A549 (cell line): ENCODE measurements around the gene ABCC3. TPM values are rescaled to one million over a fixed set of nuclear protein-coding genes. Genes with fewer than 3 reads are reported as not detected.

Experiments used
- ATAC-seq, 2 experiments: fragments of 200-7000 bp in 1 of 2; fragments of >200 bp in 1 of 2; cut with Nextera tagmentation in 1 of 2; cut with Tn5 transposase in 1 of 2; 3 replicates each; pipeline versions ENCODE4 v1.8.0 to v1.9.1; 2018 to 2020; ENCODE audit warnings: mild to moderate bottlenecking in 1 of 2, moderate library complexity in 1 of 2
- CTCF ChIA-PET: fragments of 300-600 bp; sonication (Branson Sonifier 250); formaldehyde crosslinking; extraction: SDS; loops from one replicate; lab custom pipeline; 2021; ENCODE audit warnings: antibody characterized with exemption, inconsistent platforms; lab: Yijun Ruan, JAX
- POLR2A ChIA-PET: fragments of 350-600 bp; formaldehyde crosslinking; extraction: SDS; loops from one replicate; lab custom pipeline; 2021; ENCODE audit warnings: antibody characterized with exemption, inconsistent platforms; lab: Yijun Ruan, JAX
- DNase-seq, 2 experiments: peaks; one replicate each; pipeline versions ENCODE4 v3.0.0 to v3.0.0-alpha.2; 2011 to 2016; ENCODE audit warnings: low read depth in 1 of 2, low spot score in 1 of 2
- FAIRE-seq: peaks from 2 replicates; lab custom pipeline; 2011; peaks lifted over from hg19 to GRCh38; lab: Jason Lieb, UNC
- H3K27ac ChIP-seq, 2 experiments: fragments of >200 bp; sonication (Bioruptor Twin); formaldehyde crosslinking; 3 replicates each; pipeline ENCODE4 v1.5.1; 2016 to 2017
- H3K4me1 ChIP-seq: fragments of >200 bp; sonication (Bioruptor Twin); formaldehyde crosslinking; 3 replicates; pipeline ENCODE4 v1.6.1; 2016
- H3K4me2 ChIP-seq: fragments of >200 bp; sonication (Bioruptor Twin); formaldehyde crosslinking; 3 replicates; pipeline ENCODE4 v1.6.1; 2016
- H3K4me3 ChIP-seq: fragments of >200 bp; sonication (Bioruptor Twin); formaldehyde crosslinking; 3 replicates; pipeline ENCODE4 v1.5.1; 2016
- H3K9me3 ChIP-seq: fragments of >200 bp; sonication (Bioruptor Twin); formaldehyde crosslinking; 3 replicates; pipeline ENCODE4 v1.6.1; 2016
- BHLHE40 ChIP-seq: IDR thresholded peaks from 2 replicates; pipeline ENCODE4 v1.6.1; 2012; ENCODE audit warnings: low read depth, low read length, inconsistent platforms
- CEBPB ChIP-seq, 2 experiments: fragments of >200 bp in 1 of 2; sonication (Bioruptor Twin) in 1 of 2; formaldehyde crosslinking in 1 of 2; IDR thresholded peaks; 2 replicates each; pipeline ENCODE4 v1.6.1; 2012 to 2016
- CHD2 ChIP-seq: fragments of 150-350 bp; IDR thresholded peaks from 2 replicates; pipeline ENCODE4 v1.6.1; 2014; ENCODE audit warnings: low read length; ENCODE audit not compliant: partially characterized antibody
- EP300 ChIP-seq, 2 experiments: fragments of >200 bp; sonication (Bioruptor Twin); formaldehyde crosslinking; IDR thresholded peaks; 2 replicates in 1 of 2; 3 replicates in 1 of 2; pipeline ENCODE4 v1.6.1; 2016 to 2017
- FOSB ChIP-seq: fragments of 250-450 bp; sonication (Bioruptor Pico); IDR thresholded peaks from 2 replicates; pipeline ENCODE4 v1.5.0; 2020; ENCODE audit warnings: mild to moderate bottlenecking, moderate library complexity
- FOSL2 ChIP-seq, 2 experiments: fragments of 450-650 bp in 1 of 2; fragments of >200 bp in 1 of 2; sonication (Bioruptor Twin) in 1 of 2; formaldehyde crosslinking; IDR thresholded peaks; 2 replicates each; pipeline versions ENCODE4 v1.5.0 to v1.6.1; 2016 to 2020; ENCODE audit warnings: mild to moderate bottlenecking in 1 of 2, moderate library complexity in 1 of 2
- HOXA7 ChIP-seq: fragments of 250-450 bp; sonication (Bioruptor Pico); IDR thresholded peaks from 2 replicates; pipeline ENCODE4 v1.5.0; 2020; ENCODE audit warnings: mild to moderate bottlenecking, moderate library complexity
- HOXB13 ChIP-seq: fragments of 250-450 bp; sonication (Bioruptor Pico); IDR thresholded peaks from 2 replicates; pipeline ENCODE4 v1.5.0; 2020; ENCODE audit warnings: low read depth, mild to moderate bottlenecking, moderate library complexity
- HOXB5 ChIP-seq: fragments of 250-450 bp; sonication (Bioruptor Pico); IDR thresholded peaks from 2 replicates; pipeline ENCODE4 v1.5.0; 2020; ENCODE audit warnings: mild to moderate bottlenecking, moderate library complexity
- JUNB ChIP-seq: fragments of >200 bp; sonication (Bioruptor Twin); formaldehyde crosslinking; IDR thresholded peaks from 2 replicates; pipeline ENCODE4 v1.6.1; 2016
- MAFK ChIP-seq: fragments of 450-650 bp; IDR thresholded peaks from 2 replicates; pipeline ENCODE4 v1.6.1; 2014; ENCODE audit not compliant: partially characterized antibody
- POLR2AphosphoS2 ChIP-seq: conservative IDR thresholded peaks from 2 replicates; pipeline ENCODE4 v1.6.1; 2012; ENCODE audit warnings: low read length, improper control_type of control experiment, inconsistent platforms
- RARB ChIP-seq: fragments of 250-450 bp; sonication (Bioruptor Pico); IDR thresholded peaks from 2 replicates; pipeline ENCODE4 v1.8.0; 2021; ENCODE audit warnings: mild to moderate bottlenecking, moderate library complexity
- RCOR1 ChIP-seq: fragments of 150-350 bp; IDR thresholded peaks from 2 replicates; pipeline ENCODE4 v1.6.1; 2014; ENCODE audit warnings: antibody characterized with exemption, low read length, low read depth
- TFCP2L1 ChIP-seq: fragments of 250-450 bp; sonication (Bioruptor Pico); IDR thresholded peaks from 2 replicates; pipeline ENCODE4 v1.5.0; 2021; ENCODE audit warnings: mild to moderate bottlenecking
- TP53 ChIP-seq: fragments of 250-450 bp; sonication (Bioruptor Pico); IDR thresholded peaks from 2 replicates; pipeline ENCODE4 v1.5.0; 2021; ENCODE audit warnings: mild to moderate bottlenecking, moderate library complexity
- ZFP36 ChIP-seq: fragments of 450-650 bp; IDR thresholded peaks from 2 replicates; pipeline ENCODE4 v1.6.1; 2014; ENCODE audit warnings: borderline replicate concordance; ENCODE audit not compliant: partially characterized antibody
- WGBS: methylation state at CpG from one replicate; pipeline ENCODE4 v1.1.6; 2017; ENCODE audit errors: missing lambda C conversion rate; 5-methylcytosine and 5-hydroxymethylcytosine counted together
- polyA plus RNA-seq, 4 experiments: library from polyadenylated mRNA; depleted of rRNA in 3 of 4; stranded (reverse); fragments of >200 nt; fragmentation: RNase III in 1 of 4; extraction: RNeasy Plus Mini Kit Qiagen cat#74134 plus additional on column Dnase treatment in 1 of 4; gene quantifications; 2 replicates in 3 of 4; 3 replicates in 1 of 4; pipeline ENCODE4 v1.2.3, GENCODE V29; 2011 to 2017
- TF ChIP-seq, protein P1 (sequence below): fragments of >200 bp; sonication (Bioruptor Twin); formaldehyde crosslinking; IDR thresholded peaks from 3 replicates; pipeline ENCODE4 v1.6.1; 2016
- TF ChIP-seq, protein P2 (sequence below): fragments of >200 bp; sonication (Bioruptor Twin); formaldehyde crosslinking; IDR thresholded peaks from 2 replicates; pipeline ENCODE4 v1.6.1; 2016
- TF ChIP-seq, protein P3 (sequence below): fragments of 250-450 bp; sonication (Bioruptor Pico); IDR thresholded peaks from 2 replicates; pipeline ENCODE4 v1.5.0; 2020; ENCODE audit warnings: low read depth, mild to moderate bottlenecking, moderate library complexity
- TF ChIP-seq, protein P4 (sequence below): fragments of 250-450 bp; sonication (Bioruptor Pico); IDR thresholded peaks from 2 replicates; pipeline ENCODE4 v1.5.0; 2021; ENCODE audit warnings: mild to moderate bottlenecking, moderate library complexity, borderline replicate concordance

The ABCC3 gene
- polyA plus RNA-seq, 2 of the 4 experiments (the other 2 are of a cell fraction): 248 to 342 TPM

DNA sequence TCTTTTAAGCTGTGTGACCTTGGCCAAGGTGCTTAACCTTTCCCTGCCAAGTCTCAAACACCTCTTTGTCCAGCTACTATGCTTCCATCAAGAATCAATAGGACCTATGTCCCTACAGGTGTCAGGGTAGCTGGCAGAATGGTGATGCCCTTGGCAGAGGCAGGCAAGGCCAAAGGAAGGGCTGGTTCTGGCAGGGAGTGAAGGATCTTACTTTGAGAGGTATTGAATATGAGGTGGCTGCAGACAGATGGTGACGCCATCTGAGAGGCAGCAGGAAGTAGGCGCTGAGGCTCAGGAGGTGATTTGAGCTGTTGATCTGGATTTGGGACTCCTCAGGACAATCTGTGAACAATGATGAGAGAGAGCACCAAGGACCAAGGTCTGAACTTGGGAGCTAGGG is 12.5 kb downstream of the ABCC3 start:
- H3K27ac ChIP-seq: peak overlapping the region; percentile 51 to 99; a peak in 5 of 6 replicates
- peaks cover 93% of the 10 kb centered on the region for H3K4me1 ChIP-seq
- DNase-seq (no peak), ATAC-seq (peak; percentile 9 to 20; a peak in 3 of 6 replicates), FAIRE-seq (peak; percentile 65)
- ChIA-PET CTCF (interaction anchor here (0.8 to 48.0 kb wide), 7 partner anchors 9 to 97 kb away, joined by 3 to 2097 read pairs (median 7); partner anchors contain the start of gene ANKRD40), POLR2A (interaction anchor here (0.9 to 10.0 kb wide), 4 partner anchors 9 to 49 kb away, joined by 3 to 85 read pairs (median 8); no protein-coding TSS in a partner anchor)
- H3K9me3 ChIP-seq: no peaks in the 10 kb centered on the region
- TF ChIP-seq, protein P1, sequence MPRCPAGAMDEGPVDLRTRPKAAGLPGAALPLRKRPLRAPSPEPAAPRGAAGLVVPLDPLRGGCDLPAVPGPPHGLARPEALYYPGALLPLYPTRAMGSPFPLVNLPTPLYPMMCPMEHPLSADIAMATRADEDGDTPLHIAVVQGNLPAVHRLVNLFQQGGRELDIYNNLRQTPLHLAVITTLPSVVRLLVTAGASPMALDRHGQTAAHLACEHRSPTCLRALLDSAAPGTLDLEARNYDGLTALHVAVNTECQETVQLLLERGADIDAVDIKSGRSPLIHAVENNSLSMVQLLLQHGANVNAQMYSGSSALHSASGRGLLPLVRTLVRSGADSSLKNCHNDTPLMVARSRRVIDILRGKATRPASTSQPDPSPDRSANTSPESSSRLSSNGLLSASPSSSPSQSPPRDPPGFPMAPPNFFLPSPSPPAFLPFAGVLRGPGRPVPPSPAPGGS: no peak
- TF ChIP-seq TP53 (CRISPR knock-in tag): 0 out of 2 replicates have a peak, but pooled peaks have one; percentile 69
- TF ChIP-seq BHLHE40: no peak
- no peak; the same call in 1 of the 2 replicates for TF ChIP-seq POLR2AphosphoS2
- TF ChIP-seq RARB (CRISPR knock-in tag): 0 out of 2 replicates have a peak, but pooled peaks have one; percentile 18
- no peak for TF ChIP-seq HOXB5
- no peak for TF ChIP-seq FOSL2 (IDR thresholded peaks at IDR 0.05)
- TF ChIP-seq FOSL2 (CRISPR knock-in tag; IDR thresholded peaks at IDR 0.05): no peak
- TF ChIP-seq, protein P2, sequence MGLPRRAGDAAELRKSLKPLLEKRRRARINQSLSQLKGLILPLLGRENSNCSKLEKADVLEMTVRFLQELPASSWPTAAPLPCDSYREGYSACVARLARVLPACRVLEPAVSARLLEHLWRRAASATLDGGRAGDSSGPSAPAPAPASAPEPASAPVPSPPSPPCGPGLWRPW: no peak
- TF ChIP-seq HOXB13 (CRISPR knock-in tag): no peak
- WGBS: 96% methylated on average over 2 of the region's 2 CpGs
- no peak overlapping the region for H3K4me3 ChIP-seq
- no peak overlapping the region for H3K4me2 ChIP-seq

DNA sequence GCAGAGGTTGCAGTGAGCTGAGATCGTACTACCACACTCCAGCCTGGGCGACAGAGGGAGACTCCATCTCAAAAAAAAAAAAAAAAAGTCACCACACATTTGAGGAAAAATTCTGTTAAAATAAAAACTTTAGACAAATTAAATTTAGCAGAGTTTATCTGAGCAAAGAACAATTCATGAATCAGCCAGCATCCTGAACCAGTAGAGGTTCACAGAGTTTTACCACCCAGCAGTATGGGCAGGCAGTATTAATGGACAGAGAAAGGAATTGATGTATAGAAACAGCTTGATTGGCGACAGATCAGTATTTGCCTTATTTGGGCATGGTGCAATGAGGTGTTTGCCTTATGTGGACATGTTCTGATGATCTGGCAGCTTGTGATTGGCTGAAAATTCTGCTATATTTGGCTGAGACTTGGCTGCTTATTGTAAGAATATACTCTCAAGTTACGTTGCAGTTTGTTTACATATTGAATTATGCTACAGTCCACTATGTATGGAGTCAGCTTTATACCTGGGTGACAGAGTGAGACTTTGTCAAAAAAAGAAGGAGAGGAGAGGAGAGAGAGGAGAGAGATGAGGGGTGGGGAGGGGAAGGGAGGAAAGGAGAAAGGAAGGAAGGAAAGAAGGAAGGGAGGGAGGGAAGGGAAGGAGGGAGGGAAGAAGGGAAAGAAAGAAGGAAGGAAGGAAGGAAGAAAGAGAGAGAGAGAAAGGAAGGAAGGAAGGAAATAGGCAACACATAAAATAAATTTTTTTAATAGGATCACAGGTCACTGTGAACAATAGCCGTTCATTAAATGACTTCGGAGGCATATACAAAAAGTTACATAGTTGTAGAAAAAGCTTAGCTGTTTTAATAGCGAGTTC is 14.6 kb downstream of the ABCC3 start:
- Histone ChIP-seq H3K4me1 (peaks cover 95% of the 10 kb centered on the region), H3K9me3 (no peaks in the 10 kb centered on the region), H3K4me3 (no peak overlapping the region), H3K4me2 (peak overlapping the region; percentile 11), H3K27ac (peak overlapping the region; percentile 51 to 99)
- DNase-seq (peak in 1 of 2 experiments; percentile 90), FAIRE-seq (peak; percentile 98), ATAC-seq (peak; percentile 48 to 63; a peak in 5 of 6 replicates)
- CTCF ChIA-PET: interaction anchor here (0.9 to 48.0 kb wide), 9 partner anchors 10 to 192 kb away, joined by 3 to 2097 read pairs (median 13); partner anchors contain the start of genes ANKRD40 and SPATA20
- POLR2A ChIA-PET: interaction anchor here (0.6 to 10.0 kb wide), 7 partner anchors 9 to 722 kb away, joined by 3 to 85 read pairs (median 4); partner anchors contain the start of gene LUC7L3
- 74% methylated on average over 7 of the region's 7 CpGs for WGBS
- TF ChIP-seq HOXA7 (CRISPR knock-in tag) (peak; percentile 10; the same call in 1 of the 2 replicates), RCOR1 (no peak), JUNB (no peak), FOSL2 (IDR thresholded peaks at IDR 0.05) (no peak), FOSL2 (CRISPR knock-in tag; IDR thresholded peaks at IDR 0.05) (0 out of 2 replicates have a peak, but pooled peaks have one; percentile 2), FOSB (CRISPR knock-in tag) (peak; percentile 22; the same call in 1 of the 2 replicates), ZFP36 (peak; percentile 97), TFCP2L1 (no peak; the same call in 1 of the 2 replicates), MAFK (peak; percentile 35), TP53 (CRISPR knock-in tag) (no peak), CHD2 (no peak), EP300 (IDR thresholded peaks at IDR 0.05) (no peak), HOXB5 (no peak), CEBPB (IDR thresholded peaks at IDR 0.05) (0 out of 4 replicates have a peak, but pooled peaks of 1 of the 2 experiments have one; percentile 12)
- TF ChIP-seq, protein P3, sequence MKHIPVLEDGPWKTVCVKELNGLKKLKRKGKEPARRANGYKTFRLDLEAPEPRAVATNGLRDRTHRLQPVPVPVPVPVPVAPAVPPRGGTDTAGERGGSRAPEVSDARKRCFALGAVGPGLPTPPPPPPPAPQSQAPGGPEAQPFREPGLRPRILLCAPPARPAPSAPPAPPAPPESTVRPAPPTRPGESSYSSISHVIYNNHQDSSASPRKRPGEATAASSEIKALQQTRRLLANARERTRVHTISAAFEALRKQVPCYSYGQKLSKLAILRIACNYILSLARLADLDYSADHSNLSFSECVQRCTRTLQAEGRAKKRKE: no peak
- TF ChIP-seq, protein P4, sequence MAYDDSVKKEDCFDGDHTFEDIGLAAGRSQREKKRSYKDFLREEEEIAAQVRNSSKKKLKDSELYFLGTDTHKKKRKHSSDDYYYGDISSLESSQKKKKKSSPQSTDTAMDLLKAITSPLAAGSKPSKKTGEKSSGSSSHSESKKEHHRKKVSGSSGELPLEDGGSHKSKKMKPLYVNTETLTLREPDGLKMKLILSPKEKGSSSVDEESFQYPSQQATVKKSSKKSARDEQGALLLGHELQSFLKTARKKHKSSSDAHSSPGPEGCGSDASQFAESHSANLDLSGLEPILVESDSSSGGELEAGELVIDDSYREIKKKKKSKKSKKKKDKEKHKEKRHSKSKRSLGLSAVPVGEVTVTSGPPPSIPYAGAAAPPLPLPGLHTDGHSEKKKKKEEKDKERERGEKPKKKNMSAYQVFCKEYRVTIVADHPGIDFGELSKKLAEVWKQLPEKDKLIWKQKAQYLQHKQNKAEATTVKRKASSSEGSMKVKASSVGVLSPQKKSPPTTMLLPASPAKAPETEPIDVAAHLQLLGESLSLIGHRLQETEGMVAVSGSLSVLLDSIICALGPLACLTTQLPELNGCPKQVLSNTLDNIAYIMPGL: 0 out of 2 replicates have a peak, but pooled peaks have one; percentile 10
